ENCODE measurements around the gene PABPN1L. TPM values are rescaled to one million over a fixed set of nuclear protein-coding genes. Genes with fewer than 3 reads are reported as not detected.

The PABPN1L gene
- total RNA-seq = under 1 TPM in 1 of 2 donors, not detected in 1; 0.93 TPM
- 0.34 TPM for polyA plus RNA-seq (ENCODE audit: insufficient read depth, low read depth, low replicate concordance)
- long read RNA-seq, donor 1 = 0 reads
- long read RNA-seq, donor 2 = 0 reads

GRCh38 chr16:88866151-88866920 is at the start of gene PABPN1L:
Gene PABPN1L (minus strand): TSS chr16:88866660. CDS start chr16:88866606, 54 bp downstream.
- H3K9me3 ChIP-seq = no peaks in the 10 kb centered on the region
- H3K36me3 ChIP-seq (ENCODE audit: low read depth, missing control alignments) = no peaks in the 10 kb centered on the region
- WGBS, 2 donors = 70 to 79% methylated on average over 10 to 20 of the region's 20 CpGs
- no peak for DNase-seq
- no peaks in the 10 kb centered on the region for H3K27me3 ChIP-seq
- no peak within 1 kb of the TSS for H3K27ac ChIP-seq
- H3K4me1 ChIP-seq = peaks cover 4% of the 10 kb centered on the region
- intact Hi-C loops (cut with DNase I; ENCODE audit: low total_unique reads) = no loop called here
- no peak for TF ChIP-seq CTCF (IDR thresholded peaks at IDR 0.05)
- TF ChIP-seq POLR2A (IDR thresholded peaks at IDR 0.05) = no peak
- H3K4me3 ChIP-seq = no peak within 1 kb of the TSS

- H3K27me3 ChIP-seq = no peaks in the 10 kb centered on the region
- intact Hi-C loops (cut with DNase I; ENCODE audit: low total_unique reads) = no loop called here
- H3K27ac ChIP-seq = no peak overlapping the region
- no peak overlapping the region for H3K4me3 ChIP-seq
- no peak for DNase-seq
- no peaks in the 10 kb centered on the region for H3K9me3 ChIP-seq
- no peaks in the 10 kb centered on the region for H3K36me3 ChIP-seq (ENCODE audit: low read depth, missing control alignments)
- WGBS, 2 donors = 76 to 85% methylated on average over 23 to 25 of the region's 30 CpGs
- TF ChIP-seq CTCF (IDR thresholded peaks at IDR 0.05) = no peak
- TF ChIP-seq POLR2A (IDR thresholded peaks at IDR 0.05) = no peak
- H3K4me1 ChIP-seq = peaks cover 13% of the 10 kb centered on the region
These were observed 49.3 kb upstream of the PABPN1L start for GRCh38 chr16:88915639-88916327.

- H3K27me3 ChIP-seq = no peaks in the 10 kb centered on the region
- TF ChIP-seq CTCF (IDR thresholded peaks at IDR 0.05) = no peak
- no peak for TF ChIP-seq POLR2A (IDR thresholded peaks at IDR 0.05)
- 27 to 40% methylated on average over 9 to 19 of the region's 20 CpGs for WGBS, 2 donors
- intact Hi-C loops (cut with DNase I; ENCODE audit: low total_unique reads) = no loop called here
- H3K36me3 ChIP-seq (ENCODE audit: low read depth, missing control alignments) = no peaks in the 10 kb centered on the region
- H3K9me3 ChIP-seq = no peaks in the 10 kb centered on the region
- H3K4me3 ChIP-seq = no peak overlapping the region
- peak; percentile 53 for DNase-seq
- H3K27ac ChIP-seq = no peak overlapping the region
- H3K4me1 ChIP-seq = peaks cover 15% of the 10 kb centered on the region
These were observed 48.4 kb upstream of the PABPN1L start for GRCh38 chr16:88914750-88915368.

GRCh38 chr16:88913870-88914269 is 47.4 kb upstream of the PABPN1L start:
- H3K36me3 ChIP-seq (ENCODE audit: low read depth, missing control alignments) = no peaks in the 10 kb centered on the region
- DNase-seq = no peak
- intact Hi-C loops (cut with DNase I; ENCODE audit: low total_unique reads) = no loop called here
- no peak overlapping the region for H3K4me3 ChIP-seq
- no peak overlapping the region for H3K27ac ChIP-seq
- WGBS, 2 donors = 95 to 96% methylated on average over 13 of the region's 13 CpGs
- peaks cover 19% of the 10 kb centered on the region for H3K4me1 ChIP-seq
- no peaks in the 10 kb centered on the region for H3K9me3 ChIP-seq
- TF ChIP-seq CTCF (IDR thresholded peaks at IDR 0.05) (no peak), POLR2A (IDR thresholded peaks at IDR 0.05) (no peak)
- no peaks in the 10 kb centered on the region for H3K27me3 ChIP-seq

Measured in testis (tissue), 5 donors.